ENCODE data around the gene TMEM174.

The TMEM174 gene

DNA sequence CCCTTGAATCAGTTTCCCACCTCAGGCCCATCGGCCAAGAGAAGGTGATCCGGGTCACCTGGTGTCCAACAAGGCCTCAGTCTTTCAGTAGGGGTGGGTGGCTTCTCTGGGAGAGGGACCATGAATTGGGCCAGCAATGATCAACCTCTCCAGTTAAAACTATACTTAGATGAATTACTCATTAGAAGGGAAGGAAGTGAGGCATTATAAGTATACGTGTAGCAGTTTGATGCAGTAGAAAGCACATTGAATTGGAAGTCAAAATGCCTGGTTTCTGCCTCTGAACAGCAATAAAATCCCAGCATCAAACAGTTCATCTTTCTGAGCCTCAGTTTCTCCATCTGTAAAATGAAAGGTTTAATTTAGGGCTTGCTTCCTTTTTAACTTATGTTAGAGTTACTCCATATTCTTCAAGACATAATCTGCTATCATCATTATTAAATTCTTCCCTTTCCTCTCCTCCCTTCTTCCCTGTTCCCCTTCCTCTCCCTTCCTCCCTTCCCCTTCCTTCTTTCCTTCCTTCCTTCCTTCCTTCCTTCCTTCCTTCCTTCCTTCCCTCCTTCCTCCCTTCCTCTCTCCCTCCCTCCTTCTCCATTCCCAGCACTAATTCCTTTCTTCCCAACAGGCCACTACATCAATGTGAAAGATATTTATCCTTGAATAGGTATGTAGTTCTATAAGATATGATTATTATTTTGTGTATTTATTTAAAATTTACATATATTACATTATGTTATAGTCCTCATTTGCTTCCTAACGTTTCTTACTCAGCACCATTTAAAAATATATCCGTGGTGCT is 18.6 kb upstream of the TMEM174 start:
- DNase-seq, result no peak

DNA sequence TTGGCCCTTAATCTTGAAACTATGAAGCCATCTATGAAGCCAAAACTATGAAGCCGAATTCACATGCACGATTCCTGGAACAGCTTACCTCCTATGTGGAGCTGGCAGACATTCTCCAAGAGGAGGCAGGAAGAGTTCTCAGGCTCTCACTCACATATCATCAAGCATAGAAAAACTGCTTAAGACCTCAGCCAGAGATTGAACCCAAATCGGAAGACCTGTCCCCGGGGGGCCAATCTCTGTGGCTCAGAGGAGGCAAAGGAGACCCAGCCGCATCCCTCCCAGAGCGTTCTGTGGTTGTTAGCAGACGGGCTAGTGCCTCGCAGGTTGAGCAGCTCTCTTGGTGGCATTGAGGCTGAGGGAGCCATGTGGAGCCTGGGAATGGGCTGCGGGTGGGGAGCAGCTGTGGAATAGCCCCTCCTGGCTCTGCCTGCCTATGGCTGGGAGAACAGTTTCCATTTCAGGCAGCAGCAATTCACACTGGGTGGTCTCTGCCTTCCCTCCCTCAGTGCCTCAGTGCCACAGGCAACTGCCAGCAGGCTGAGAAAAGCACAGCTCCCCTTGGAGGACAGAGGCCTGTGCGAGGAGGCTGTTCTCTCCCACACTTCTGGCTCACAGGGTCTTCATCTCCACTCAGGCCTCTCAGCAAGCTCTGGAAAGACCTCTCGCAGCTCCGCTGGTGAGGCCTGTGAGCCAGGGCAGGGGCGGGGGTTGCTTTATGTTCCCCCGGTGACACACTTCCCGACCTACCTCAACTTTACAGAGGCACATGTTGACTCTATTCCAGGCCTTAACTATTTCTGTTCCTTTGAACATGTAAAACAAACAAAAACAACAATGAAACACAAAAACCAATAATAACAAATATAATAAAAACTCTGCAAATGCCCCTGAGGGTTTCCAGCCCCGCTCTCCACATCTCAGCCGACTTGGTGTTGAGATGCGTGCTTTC is 17.4 kb upstream of the TMEM174 start:
- DNase-seq, result no peak

- no peak for DNase-seq
Measured at GRCh38 chr5:73157414-73158303, 15.3 kb upstream of the TMEM174 start.

- no peak for DNase-seq
Measured at GRCh38 chr5:73158313-73158712, 14.7 kb upstream of the TMEM174 start.

- no peak for DNase-seq
Measured at GRCh38 chr5:73160239-73160671, 12.7 kb upstream of the TMEM174 start.

- DNase-seq, result no peak
Measured at GRCh38 chr5:73170522-73170921, 2.5 kb upstream of the TMEM174 start.

DNA sequence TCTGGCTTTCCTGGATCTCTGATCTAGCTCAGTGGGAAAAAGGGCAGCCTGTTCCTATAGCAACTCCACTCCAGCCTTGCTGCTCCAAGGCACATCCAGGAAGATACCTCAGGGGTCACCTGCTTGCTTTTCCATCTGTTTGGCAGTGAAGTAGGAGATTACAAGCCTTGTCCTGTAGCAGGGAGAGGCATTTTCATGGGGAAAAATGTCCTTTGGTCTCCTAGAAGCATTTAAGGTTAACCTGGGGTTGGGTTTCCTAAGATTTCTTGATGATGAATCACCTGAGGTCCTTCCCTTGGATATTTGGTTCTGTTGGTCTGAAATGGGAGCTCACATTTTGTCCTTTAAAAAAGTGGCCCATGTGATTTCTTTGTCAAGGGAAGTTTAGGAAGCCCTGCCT is 1.5 kb upstream of the TMEM174 start:
- DNase-seq, result no peak

DNA sequence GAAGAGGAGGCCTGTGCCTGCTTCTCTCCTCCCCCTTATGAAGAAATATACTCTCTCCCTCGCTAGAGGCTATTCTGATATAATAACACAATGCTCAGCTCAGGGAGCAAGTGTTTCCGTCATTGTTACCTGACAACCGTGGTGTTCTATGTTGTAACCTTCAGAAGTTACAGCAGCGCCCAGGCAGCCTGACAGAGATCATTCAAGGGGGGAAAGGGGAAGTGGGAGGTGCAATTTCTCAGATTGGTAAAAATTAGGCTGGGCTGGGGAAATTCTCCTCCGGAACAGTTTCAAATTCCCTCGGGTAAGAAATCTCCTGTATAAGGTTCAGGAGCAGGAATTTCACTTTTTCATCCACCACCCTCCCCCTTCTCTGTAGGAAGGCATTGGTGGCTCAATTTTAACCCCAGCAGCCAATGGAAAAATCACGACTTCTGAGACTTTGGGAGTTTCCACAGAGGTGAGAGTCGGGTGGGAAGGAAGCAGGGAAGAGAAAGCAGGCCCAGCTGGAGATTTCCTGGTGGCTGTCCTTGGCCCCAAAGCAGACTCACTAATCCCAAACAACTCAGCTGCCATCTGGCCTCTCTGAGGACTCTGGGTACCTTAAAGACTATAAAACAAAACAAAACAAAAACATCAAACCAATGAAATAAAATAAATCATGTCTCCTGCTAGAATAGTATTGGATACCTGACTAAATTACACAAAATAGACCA is 1.3 kb downstream of the TMEM174 start:
- no peak for DNase-seq

DNA sequence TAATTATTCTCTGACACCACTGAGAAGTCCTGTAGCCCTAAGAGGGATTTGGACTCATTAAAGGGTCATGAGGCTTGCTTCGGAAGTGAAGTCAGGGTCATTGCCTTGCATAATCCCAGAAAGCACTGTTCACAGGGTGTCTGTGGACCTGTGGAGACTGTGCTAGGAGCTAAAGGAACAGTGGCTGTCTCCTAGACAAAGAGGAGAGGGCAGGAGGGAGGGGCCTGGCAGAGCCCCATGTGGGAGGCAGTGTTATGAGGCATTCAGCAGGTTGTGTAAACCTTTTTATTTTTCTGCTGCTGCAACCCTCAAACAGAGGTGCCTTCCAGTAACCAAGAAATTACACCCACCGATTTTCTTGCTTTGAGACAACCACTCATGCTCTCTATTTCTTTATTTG is 3.3 kb downstream of the TMEM174 start:
- no peak for DNase-seq

- DNase-seq, result no peak
Measured at GRCh38 chr5:73178265-73178664, 5.3 kb downstream of the TMEM174 start.

DNA sequence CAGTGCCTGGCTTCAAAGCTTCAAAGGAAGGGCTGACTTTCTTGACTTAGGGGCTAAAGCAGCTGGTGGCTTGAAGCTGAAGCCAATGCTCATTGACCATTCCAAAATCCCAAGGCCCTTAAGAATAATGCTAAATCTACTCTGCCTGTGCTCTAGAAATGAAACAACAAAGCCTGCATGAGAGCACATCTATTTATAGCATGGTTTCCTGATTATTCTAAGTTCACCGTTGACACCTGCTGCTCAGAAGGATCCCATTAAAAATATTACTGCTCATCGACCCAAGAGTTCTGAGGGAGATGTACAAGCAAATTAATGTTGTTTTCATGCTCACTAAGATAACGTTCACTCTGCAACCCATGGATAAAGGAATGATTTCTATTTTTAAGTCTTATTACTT is 6.7 kb downstream of the TMEM174 start:
- DNase-seq, result no peak

DNA sequence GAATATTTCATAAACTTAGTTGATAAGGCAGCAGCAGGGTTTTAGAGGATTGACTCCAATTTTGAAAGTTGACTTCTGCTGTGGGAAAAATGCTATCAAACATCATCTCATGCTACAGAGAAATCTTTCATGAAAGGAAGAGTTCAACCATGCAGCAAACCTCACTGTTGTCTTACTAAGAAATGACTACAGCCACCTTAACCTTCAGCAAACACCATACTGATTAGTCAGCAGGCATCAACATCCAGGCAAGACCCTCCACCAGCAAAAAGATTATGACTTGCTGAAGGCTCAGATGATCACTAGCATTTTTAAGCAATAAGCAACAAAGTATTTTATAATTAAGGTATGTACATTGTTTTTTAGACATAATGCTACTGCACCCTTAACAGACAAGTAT is 7.6 kb downstream of the TMEM174 start:
- DNase-seq, result no peak

DNA sequence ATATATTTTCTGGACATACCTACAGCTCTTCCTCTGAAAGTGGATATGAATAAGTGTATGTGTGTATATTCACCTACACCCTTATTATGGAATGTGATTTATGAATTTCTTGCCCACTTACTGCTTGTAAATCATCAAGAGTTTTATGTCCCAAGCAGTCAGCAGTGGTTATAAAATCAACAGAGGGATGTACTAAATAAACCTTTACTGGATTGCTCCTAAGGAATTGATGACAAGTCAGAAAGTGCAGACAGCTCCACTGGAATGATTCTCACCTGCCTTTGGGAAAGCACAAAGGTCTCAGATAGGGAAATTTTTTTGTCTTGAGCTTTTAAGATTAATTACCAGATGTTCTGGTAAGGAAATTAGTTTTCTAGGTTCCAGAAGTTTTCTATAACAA is 9.3 kb downstream of the TMEM174 start:
- no peak for DNase-seq

DNA sequence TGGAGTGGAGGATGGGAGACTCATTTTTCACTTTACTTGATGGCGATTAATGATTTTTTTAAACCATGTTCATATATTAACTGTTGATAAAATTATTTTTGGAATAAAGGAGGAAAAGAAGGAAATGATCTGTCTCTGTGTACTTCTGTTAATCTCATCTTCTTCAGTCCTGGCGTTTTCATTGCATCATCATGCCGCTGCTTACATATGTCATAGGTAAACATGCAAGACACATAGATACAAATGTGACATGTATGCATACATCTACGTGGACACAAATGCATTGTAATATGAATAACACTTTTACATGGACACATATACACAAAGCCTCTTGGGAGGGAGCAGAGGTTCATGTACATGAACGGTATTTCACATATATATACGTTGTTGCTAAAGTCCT is 10.0 kb downstream of the TMEM174 start:
- DNase-seq, result no peak

DNA sequence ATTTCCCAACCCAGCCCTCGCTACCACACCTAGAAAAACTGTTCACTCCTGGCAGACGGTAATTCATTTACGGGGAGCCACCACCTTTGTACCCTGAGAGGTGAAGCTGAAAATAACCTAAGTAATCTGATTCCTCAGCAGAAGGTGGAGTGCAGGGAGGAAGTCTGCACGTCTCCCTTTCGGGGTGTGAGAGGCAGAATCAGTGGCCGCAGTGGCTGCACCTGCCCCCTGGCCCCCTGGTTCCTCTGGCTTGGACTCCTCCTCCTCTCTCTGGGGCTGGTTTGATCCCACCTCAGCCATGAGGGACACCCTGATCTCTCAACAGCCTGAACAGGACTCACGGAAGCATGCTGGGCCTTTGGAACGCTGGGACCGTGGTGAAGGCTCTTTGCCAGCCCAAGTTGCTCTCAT is 10.5 kb downstream of the TMEM174 start:
- no peak for DNase-seq

- no peak for DNase-seq
Measured at GRCh38 chr5:73186976-73187375, 14.0 kb downstream of the TMEM174 start.

DNA sequence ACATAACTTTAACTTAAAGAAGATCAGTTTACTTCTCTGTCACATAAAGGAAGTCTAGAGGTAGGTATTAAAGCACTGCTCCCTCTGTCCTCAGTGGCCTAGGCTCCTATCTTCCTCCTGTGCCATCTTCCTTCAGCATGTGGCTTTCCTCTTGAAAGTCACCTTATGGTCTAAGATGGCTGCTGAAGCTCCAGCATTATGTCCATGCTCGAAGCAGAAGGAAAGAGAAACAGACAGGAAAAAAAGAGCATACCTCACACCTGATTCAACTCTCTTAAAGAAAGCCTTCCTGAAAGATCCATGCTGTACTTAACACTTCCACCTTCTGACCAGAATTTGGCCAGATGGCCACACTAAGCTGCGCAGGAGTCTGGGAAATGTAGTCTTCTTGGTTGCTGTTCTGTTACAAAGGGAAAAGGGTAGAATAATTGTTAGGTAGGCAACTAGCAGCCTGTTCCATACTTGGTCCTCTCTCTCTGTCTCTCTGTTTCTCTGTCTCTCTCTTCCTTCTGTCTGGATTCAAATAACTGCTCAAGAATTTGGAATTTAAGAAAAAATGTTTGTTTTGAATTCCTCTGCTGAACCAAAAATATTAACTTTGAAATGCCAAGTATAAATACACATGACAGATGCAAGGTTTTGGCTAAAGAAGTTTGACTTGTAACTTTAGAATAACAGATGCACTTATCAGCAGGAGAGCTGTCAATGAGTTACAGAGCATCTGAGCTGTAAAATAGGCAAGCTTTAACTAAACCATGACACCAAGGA is 16.0 kb downstream of the TMEM174 start:
- DNase-seq, result no peak

- no peak for DNase-seq
Measured at GRCh38 chr5:73189871-73190376, 16.9 kb downstream of the TMEM174 start.

GRCh38 chr5:73192370-73192769 is 19.4 kb downstream of the TMEM174 start:
- DNase-seq, result no peak

- no peak for DNase-seq
Measured at GRCh38 chr5:73193592-73193991, 20.6 kb downstream of the TMEM174 start.

DNA sequence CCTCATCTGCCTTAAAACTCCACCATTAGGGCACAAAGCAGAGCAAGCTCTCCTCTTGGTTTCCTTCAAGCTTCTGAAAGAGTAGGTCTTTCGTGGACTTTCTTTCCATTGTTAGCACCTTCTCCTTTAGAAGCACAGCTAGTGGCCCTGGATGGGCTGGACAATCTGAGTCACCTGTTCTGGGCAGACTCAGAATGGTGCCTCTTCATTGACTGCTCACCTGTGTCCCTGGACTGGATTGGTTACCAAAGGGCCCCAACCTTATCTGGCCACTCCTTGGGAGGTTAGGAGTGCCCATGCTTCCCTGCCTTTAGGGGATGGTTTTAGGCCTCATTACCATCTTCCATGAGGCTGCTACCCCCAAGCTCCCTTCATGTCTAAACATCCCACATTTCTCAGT is 23.2 kb downstream of the TMEM174 start:
- no peak for DNase-seq
